Mesothelial cell of epicardium (in vitro differentiated cells): ENCODE results near the gene RBSN. TPM values are rescaled to one million over a fixed set of nuclear protein-coding genes. Genes with fewer than 3 reads are reported as not detected.

Experiments used
- DNase-seq, 2 experiments: peaks; one replicate each; pipeline ENCODE4 v3.0.0; 2021; ENCODE audit warnings: low spot score in 2 of 2; ENCODE audit not compliant: unreplicated experiment in 2 of 2
- H3K27ac Mint-ChIP-seq: 2 replicates; pipeline ENCODE4 v1.8.0; 2021; ENCODE audit warnings: mixed read lengths
- H3K27me3 Mint-ChIP-seq: 2 replicates; pipeline ENCODE4 v1.8.0; 2021; ENCODE audit warnings: low read depth, mixed read lengths
- H3K36me3 Mint-ChIP-seq: 2 replicates; pipeline ENCODE4 v1.8.0; 2021; ENCODE audit warnings: mixed read lengths
- H3K4me1 Mint-ChIP-seq: 2 replicates; pipeline ENCODE4 v1.8.0; 2021; ENCODE audit warnings: mixed read lengths
- H3K4me3 Mint-ChIP-seq: 2 replicates; pipeline ENCODE4 v1.8.0; 2021; ENCODE audit warnings: mild to moderate bottlenecking, moderate library complexity, mixed read lengths
- H3K9me3 Mint-ChIP-seq: 2 replicates; pipeline ENCODE4 v1.8.0; 2021; ENCODE audit warnings: mixed read lengths
- total RNA-seq: library from RNA; stranded (reverse); gene quantifications from 3 replicates; pipeline ENCODE4 v1.2.1, GENCODE V29; 2021
- TF ChIP-seq, protein P1 (sequence below): fragments of 200-600 bp; sonication (generic); IDR thresholded peaks from one replicate; pipeline ENCODE4 v1.5.0; 2021; ENCODE audit warnings: antibody characterized with exemption; ENCODE audit not compliant: unreplicated experiment

The RBSN gene
- total RNA-seq, 1 donor from 2014 or later = 35.8 TPM

DNA sequence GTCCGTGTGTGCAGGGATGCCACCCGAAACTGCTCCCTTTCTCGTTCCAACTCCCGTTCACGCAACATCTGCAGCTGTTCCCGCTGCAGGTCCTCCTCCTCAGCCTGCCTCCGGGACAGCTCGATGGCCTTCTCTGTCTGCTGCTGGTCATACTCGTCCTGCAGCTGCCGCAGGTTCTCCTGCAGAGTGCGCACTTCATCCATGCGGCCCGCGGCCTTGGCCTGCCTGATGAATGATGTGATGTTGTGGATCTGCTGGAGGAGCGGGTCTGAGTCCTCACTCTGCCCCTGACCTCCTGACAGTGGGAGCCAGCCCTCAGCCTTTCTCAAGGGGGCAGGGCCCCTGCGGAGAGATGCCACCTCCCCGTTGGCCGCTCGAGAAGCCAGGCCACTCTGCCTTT is 24.4 kb downstream of the RBSN start:
- TF ChIP-seq, protein P1, sequence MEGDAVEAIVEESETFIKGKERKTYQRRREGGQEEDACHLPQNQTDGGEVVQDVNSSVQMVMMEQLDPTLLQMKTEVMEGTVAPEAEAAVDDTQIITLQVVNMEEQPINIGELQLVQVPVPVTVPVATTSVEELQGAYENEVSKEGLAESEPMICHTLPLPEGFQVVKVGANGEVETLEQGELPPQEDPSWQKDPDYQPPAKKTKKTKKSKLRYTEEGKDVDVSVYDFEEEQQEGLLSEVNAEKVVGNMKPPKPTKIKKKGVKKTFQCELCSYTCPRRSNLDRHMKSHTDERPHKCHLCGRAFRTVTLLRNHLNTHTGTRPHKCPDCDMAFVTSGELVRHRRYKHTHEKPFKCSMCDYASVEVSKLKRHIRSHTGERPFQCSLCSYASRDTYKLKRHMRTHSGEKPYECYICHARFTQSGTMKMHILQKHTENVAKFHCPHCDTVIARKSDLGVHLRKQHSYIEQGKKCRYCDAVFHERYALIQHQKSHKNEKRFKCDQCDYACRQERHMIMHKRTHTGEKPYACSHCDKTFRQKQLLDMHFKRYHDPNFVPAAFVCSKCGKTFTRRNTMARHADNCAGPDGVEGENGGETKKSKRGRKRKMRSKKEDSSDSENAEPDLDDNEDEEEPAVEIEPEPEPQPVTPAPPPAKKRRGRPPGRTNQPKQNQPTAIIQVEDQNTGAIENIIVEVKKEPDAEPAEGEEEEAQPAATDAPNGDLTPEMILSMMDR = no peak
- DNase-seq = no peak
- Mint-ChIP-seq H3K27ac (no peak overlapping the region), H3K4me3 (no peak overlapping the region), H3K4me1 (no peaks in the 10 kb centered on the region), H3K27me3 (no peaks in the 10 kb centered on the region), H3K36me3 (peaks cover 32% of the 10 kb centered on the region), H3K9me3 (no peaks in the 10 kb centered on the region)

DNA sequence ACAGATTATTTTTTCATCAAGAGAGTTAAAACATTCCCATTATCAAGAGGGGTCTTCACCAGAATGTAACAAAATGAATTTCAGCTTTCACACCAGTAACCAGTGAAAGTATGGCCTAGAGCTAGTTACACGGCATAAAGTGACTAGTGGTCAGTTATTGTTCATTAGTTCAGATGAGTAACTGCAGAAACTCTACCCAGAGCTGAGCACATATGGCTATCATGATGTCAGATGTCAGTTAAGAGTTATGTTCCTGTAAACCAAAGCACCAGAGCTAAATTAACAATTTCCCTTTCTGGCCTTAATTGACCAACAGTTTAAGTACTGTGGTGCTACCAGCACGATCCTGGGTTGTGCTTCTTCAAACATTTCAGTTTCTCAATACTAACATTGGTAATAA is 27.2 kb downstream of the RBSN start:
- Mint-ChIP-seq H3K27me3 (no peaks in the 10 kb centered on the region), H3K27ac (no peak overlapping the region), H3K4me1 (no peaks in the 10 kb centered on the region), H3K4me3 (no peak overlapping the region), H3K36me3 (peaks cover 22% of the 10 kb centered on the region), H3K9me3 (no peaks in the 10 kb centered on the region)
- TF ChIP-seq, protein P1 = no peak
- DNase-seq = no peak

DNA sequence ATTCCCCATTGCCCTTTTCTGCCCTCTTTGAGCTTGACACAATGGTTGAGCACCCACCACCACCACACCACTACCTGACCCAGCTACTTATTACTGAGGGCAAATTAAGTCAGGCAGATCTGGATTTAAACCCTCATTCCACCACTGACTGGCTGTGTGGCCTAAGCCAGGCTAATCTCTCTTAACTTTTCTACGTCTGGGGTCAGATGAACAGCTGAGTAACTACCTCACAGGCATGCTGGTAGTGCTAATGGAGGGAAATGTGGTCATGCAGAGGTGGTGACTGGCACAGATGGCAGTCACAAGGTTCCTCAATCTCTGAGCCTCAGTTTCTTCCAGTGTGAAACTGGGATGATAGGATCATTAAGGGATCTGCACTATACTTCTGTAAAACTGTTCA is 29.5 kb downstream of the RBSN start:
- H3K27me3 Mint-ChIP-seq = no peaks in the 10 kb centered on the region
- no peak overlapping the region for H3K4me3 Mint-ChIP-seq
- DNase-seq = no peak
- TF ChIP-seq, protein P1 = no peak
- no peaks in the 10 kb centered on the region for H3K9me3 Mint-ChIP-seq
- H3K36me3 Mint-ChIP-seq = peaks cover 13% of the 10 kb centered on the region
- no peak overlapping the region for H3K27ac Mint-ChIP-seq
- peaks cover 6% of the 10 kb centered on the region for H3K4me1 Mint-ChIP-seq

DNA sequence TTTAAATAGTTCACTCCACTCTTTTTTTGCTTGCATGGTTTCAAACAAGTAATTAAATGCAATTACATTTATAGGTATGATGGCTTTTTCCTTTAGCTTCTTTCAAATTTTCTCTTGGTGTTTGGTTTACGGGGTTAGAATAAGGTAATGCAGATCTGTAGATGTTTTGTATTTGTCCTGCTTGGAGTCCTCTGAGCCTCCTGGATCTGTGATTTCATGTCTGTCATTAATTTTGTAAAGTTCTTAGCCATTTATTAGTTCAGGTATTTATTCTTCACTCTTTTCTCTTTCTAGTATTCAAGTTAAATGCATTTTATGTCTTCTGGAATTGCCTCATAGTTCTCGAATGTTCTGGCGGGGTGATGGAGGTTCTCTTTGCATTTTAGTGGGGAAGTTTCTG is 32.5 kb downstream of the RBSN start:
- Mint-ChIP-seq H3K4me1 (peaks cover 19% of the 10 kb centered on the region), H3K27me3 (no peaks in the 10 kb centered on the region), H3K9me3 (no peaks in the 10 kb centered on the region), H3K36me3 (peaks cover 7% of the 10 kb centered on the region), H3K27ac (no peak overlapping the region), H3K4me3 (peak overlapping the region; percentile 0)
- DNase-seq = no peak
- TF ChIP-seq, protein P1 = no peak

DNA sequence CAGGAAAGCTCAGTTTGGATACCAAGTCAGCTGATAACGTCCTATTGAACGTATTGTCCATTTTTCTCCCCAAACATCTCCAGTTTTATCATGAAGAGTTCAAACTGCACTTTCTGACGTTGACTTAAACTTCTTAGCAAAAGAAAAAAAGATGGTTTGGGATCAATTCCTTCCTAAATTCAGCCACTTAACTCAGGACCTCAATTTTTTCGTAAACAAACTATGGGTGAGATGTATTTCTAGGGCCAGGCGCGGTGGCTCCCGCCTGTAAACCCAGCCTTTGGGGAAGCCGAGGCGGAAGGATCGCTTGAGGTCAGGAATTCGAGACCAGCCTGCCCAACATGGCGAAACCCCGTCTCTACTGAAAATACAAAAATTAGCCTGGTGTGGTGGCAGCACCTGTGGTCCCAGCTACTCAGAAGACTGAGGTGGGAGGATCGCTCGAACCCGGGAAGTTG is 33.4 kb downstream of the RBSN start:
- no peak for DNase-seq
- Mint-ChIP-seq H3K27me3 (no peaks in the 10 kb centered on the region), H3K36me3 (peaks cover 9% of the 10 kb centered on the region), H3K27ac (no peak overlapping the region), H3K4me3 (peak overlapping the region; percentile 98), H3K4me1 (peaks cover 19% of the 10 kb centered on the region), H3K9me3 (no peaks in the 10 kb centered on the region)
- TF ChIP-seq, protein P1 = no peak

DNA sequence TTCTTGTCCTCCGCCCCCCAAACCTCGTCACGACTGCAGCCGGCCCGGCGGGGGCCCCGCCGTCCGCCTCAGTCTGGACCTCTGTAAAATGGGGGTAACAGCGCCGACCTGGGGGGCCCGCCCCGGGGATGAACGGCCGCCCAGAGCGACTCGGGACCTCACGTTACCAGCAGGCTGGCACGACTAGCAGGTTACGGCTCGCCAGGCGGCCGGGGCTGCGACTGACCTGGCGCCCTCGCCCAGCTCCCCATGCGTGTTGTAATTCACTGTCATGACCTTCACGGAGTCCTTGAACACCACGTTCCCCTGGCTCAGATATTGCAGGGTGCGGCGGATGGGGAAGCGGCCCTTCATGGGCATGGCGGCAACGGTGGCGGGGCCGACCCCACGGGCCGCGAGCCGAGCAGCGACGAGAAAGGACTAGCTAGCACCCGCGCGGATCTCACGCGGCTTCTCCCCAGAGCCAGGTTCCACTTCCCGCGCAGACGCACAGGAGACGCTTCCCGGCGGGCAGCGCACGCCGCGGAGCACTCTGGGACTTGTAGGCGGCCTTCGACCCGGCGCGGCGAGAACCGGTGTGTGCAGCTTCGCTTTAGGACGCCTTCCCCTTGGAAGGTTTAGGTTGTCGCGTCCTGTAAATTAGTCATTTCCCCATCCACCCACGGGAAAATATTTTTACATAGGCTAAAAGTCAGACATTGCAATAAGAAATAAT is 34.0 kb downstream of the RBSN start, which contains the start of gene MRPS25:
Gene MRPS25 (minus strand): TSS at position 481 of the 715 bp plus-strand sequence. CDS start 121 bp downstream, at position 360.
- H3K4me1 Mint-ChIP-seq = peaks cover 19% of the 10 kb centered on the region
- no peaks in the 10 kb centered on the region for H3K27me3 Mint-ChIP-seq
- H3K4me3 Mint-ChIP-seq = peak within 1 kb of the TSS; percentile 98
- H3K9me3 Mint-ChIP-seq = no peaks in the 10 kb centered on the region
- TF ChIP-seq, protein P1 = no peak
- DNase-seq = peak; percentile 79 to 87
- H3K36me3 Mint-ChIP-seq = peaks cover 9% of the 10 kb centered on the region
- peak within 1 kb of the TSS; percentile 97 for H3K27ac Mint-ChIP-seq
